GM12878 (cell line): ENCODE measurements around the gene DNAJC27.
A peak's percentile ranks its signal among the peaks of the same experiment; 100 is the strongest.

Experiments
- BRCA1 ChIP-seq: IDR thresholded peaks from 2 replicates; pipeline ENCODE4 v1.6.1; 2011; ENCODE audit warnings: low read depth, low read length, improper control_type of control experiment
- CTCF ChIP-seq, 3 experiments: IDR thresholded peaks in 2 of 3; conservative IDR thresholded peaks in 1 of 3; 2 replicates each; pipeline ENCODE4 v1.5.1; 2011; ENCODE audit warnings: low read depth in 3 of 3, low read length in 3 of 3, mild to moderate bottlenecking in 3 of 3, control low read depth in 2 of 3, moderate library complexity in 2 of 3, inconsistent platforms in 1 of 3, mixed read lengths in 1 of 3; ENCODE audit not compliant: control insufficient read depth in 2 of 3, insufficient read depth in 1 of 3; ENCODE audit errors: extremely low read depth in 1 of 3
- EZH2 ChIP-seq: IDR thresholded peaks from 2 replicates; pipeline ENCODE4 v1.6.1; 2012; ENCODE audit warnings: low read depth, mild to moderate bottlenecking, control low read depth, inconsistent platforms, low read length, borderline replicate concordance; ENCODE audit not compliant: control insufficient read depth
- MTA3 ChIP-seq: IDR thresholded peaks from 2 replicates; pipeline ENCODE4 v1.6.1; 2012; ENCODE audit warnings: low read length, inconsistent platforms, borderline replicate concordance
- PAX8 ChIP-seq: fragments of 450-650 bp; IDR thresholded peaks from 2 replicates; pipeline ENCODE4 v1.6.1; 2017; ENCODE audit warnings: mild to moderate bottlenecking, moderate library complexity
- POLR2A ChIP-seq: IDR thresholded peaks from 2 replicates; pipeline ENCODE4 v1.6.1; 2011; ENCODE audit warnings: low read depth, mild to moderate bottlenecking, low read length
- POLR2AphosphoS2 ChIP-seq: IDR thresholded peaks from 2 replicates; pipeline ENCODE4 v1.6.1; 2011; ENCODE audit warnings: low read depth, mild to moderate bottlenecking, low read length, improper control_type of control experiment, moderate library complexity
- RFX5 ChIP-seq: IDR thresholded peaks from 2 replicates; pipeline ENCODE4 v1.6.1; 2011; ENCODE audit warnings: low read depth, low read length, improper control_type of control experiment
- TAF1 ChIP-seq: IDR thresholded peaks from 2 replicates; pipeline ENCODE4 v1.6.1; 2011; ENCODE audit warnings: mild to moderate bottlenecking, low read depth, low read length, borderline replicate concordance
- TCF7 ChIP-seq: IDR thresholded peaks from 2 replicates; pipeline ENCODE4 v1.6.1; 2014; ENCODE audit warnings: antibody characterized with exemption, borderline replicate concordance
- USF2 ChIP-seq: IDR thresholded peaks from 2 replicates; pipeline ENCODE4 v1.6.1; 2011; ENCODE audit warnings: low read depth, low read length, improper control_type of control experiment, borderline replicate concordance

- TF ChIP-seq EZH2 (no peak), TCF7 (no peak), TAF1 (no peak), MTA3 (no peak), USF2 (no peak), BRCA1 (no peak), CTCF (IDR thresholded peaks at IDR 0.05 in 2 of 3, conservative IDR thresholded peaks at IDR 0.05 in 1 of 3; ENCODE audit: control insufficient read depth in 2 of 3, extremely low read depth in 1 of 3, insufficient read depth in 1 of 3, low read depth in 3 of 3, low read length in 3 of 3) (no peak), POLR2AphosphoS2 (no peak), RFX5 (no peak), POLR2A (peak; percentile 44; the same call in 1 of the 2 replicates), PAX8 (no peak)
Observed at GRCh38 chr2:24919506-24920097, 52.2 kb downstream of the DNAJC27 start.
